ENCODE results near the gene UBB.
"Not testable (repeated sequence)": the region's sequence is repeated elsewhere in the genome, so short reads cannot be mapped to it uniquely, and the experiment has no call there.

UBB gene

GRCh38 chr17:16377941-16378341 lies 3.0 kb upstream of the UBB start:
- DNase-seq, result no peak

GRCh38 chr17:16378636-16379282 lies 2.1 kb upstream of the UBB start:
- no peak for DNase-seq

- DNase-seq, result no peak
Observed at GRCh38 chr17:16379654-16380053, 1.2 kb upstream of the UBB start.

GRCh38 chr17:16381496-16381820 lies 567 bp downstream of the UBB start:
- no peak for DNase-seq

- no peak for DNase-seq
Observed at GRCh38 chr17:16383216-16383615, 2.3 kb downstream of the UBB start.

- DNase-seq, result no peak
Observed at GRCh38 chr17:16383772-16384287, 2.9 kb downstream of the UBB start.

GRCh38 chr17:16384557-16384956 lies 3.7 kb downstream of the UBB start:
- DNase-seq, result no peak

- not testable (repeated sequence) for DNase-seq
Observed at GRCh38 chr17:16386126-16386507, 5.2 kb downstream of the UBB start.

- no peak for DNase-seq
Observed at GRCh38 chr17:16391451-16391850, 10.6 kb downstream of the UBB start.

- not testable (repeated sequence) for DNase-seq
Observed at GRCh38 chr17:16392491-16392890, 11.6 kb downstream of the UBB start.

GRCh38 chr17:16395887-16396286 lies 15.0 kb downstream of the UBB start:
- DNase-seq, result not testable (repeated sequence)

- DNase-seq, result not testable (repeated sequence)
Observed at GRCh38 chr17:16396693-16397092, 15.8 kb downstream of the UBB start.

GRCh38 chr17:16398270-16399267 lies 17.7 kb downstream of the UBB start:
- DNase-seq, result peak; percentile 81 to 92

- DNase-seq, result not testable (repeated sequence)
Observed at GRCh38 chr17:16403847-16404246, 23.0 kb downstream of the UBB start.

GRCh38 chr17:16406742-16407674 lies 26.1 kb downstream of the UBB start:
- DNase-seq, result peak; percentile 94 to 96

- peak; percentile 97 to 99 for DNase-seq
Observed at GRCh38 chr17:16407911-16408588, 27.2 kb downstream of the UBB start.

- peak; percentile 65 to 72 for DNase-seq
Observed at GRCh38 chr17:16415031-16415924, 34.4 kb downstream of the UBB start, which contains the start of gene TRPV2. TRPV2 (plus strand) TSS chr17:16415571; CDS start chr17:16417669, 2,098 bp downstream.

GRCh38 chr17:16417399-16417798 lies 36.5 kb downstream of the UBB start:
- no peak for DNase-seq

GRCh38 chr17:16417896-16418684 lies 37.2 kb downstream of the UBB start:
- no peak for DNase-seq

- DNase-seq, result no peak
Observed at GRCh38 chr17:16418685-16419068, 37.8 kb downstream of the UBB start.
